HTR-8/SVneo (cell line): Measurements from ENCODE around the gene GLRA2.
A peak's percentile ranks its signal among the peaks of the same experiment; 100 is the strongest.

Experiments
- DNase-seq: peaks from one replicate; pipeline ENCODE4 v3.0.0; 2011; ENCODE audit warnings: low spot score, mixed read lengths; ENCODE audit not compliant: insufficient read length
- FAIRE-seq: peaks from 2 replicates; lab custom pipeline; 2011; peaks lifted over from hg19 to GRCh38; lab: Jason Lieb, UNC

Gene GLRA2

DNA sequence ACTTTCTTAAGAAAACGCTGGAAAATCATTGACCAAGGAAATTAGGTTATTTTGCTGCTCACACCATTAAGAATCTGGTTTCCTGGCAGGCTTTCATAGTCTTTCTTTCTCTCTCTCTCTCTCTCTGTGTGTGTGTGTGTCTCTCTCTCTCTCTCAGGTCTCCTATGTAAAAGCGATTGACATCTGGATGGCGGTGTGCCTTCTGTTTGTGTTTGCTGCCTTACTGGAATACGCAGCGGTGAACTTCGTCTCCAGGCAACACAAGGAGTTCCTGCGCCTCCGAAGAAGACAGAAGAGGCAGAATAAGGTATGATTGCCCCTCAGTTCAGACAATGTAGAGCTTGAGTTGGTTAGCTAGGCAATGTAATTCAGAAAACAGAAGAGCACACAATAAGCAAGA lies 161.2 kb downstream of the GLRA2 start:
- no peak for DNase-seq
- FAIRE-seq = no peak

DNA sequence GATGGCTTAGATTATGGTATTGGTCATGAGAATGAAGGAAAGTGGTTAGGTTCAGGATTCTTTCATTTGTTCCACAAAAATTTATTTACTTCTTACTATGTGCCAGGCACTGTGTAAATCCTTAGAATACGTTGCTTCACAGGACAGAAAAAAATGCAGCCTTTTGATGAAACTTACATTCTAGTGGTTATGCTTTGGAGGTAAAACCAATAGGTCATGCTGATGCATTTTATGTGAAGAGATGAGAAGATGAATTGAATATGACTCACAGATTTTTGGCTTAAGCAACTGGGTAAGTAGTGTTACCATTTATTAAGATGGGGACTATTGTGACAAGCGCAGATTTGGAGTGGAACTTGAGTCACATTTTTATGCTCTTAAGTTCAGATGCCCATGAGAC lies 165.3 kb downstream of the GLRA2 start:
- FAIRE-seq (no peak), DNase-seq (no peak)

DNA sequence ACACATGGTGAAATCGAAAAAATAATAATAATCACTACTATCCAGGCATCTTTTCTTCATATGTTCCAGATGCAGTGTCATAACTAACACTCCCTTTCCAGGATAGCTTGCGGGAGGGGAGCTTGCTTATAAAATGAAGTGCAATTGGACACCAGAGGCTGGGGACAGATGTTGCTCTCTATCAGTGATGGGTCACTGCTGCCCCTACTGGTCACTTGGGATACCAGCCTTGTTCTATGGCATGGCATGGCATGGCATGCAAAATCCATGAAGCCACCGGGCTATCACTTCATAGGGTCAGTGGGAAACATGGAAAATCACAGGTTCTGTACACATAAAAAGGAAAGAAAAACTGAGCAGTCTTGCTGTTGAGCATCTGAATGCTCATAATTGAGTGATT lies 168.1 kb downstream of the GLRA2 start:
- DNase-seq = no peak
- no peak for FAIRE-seq

DNA sequence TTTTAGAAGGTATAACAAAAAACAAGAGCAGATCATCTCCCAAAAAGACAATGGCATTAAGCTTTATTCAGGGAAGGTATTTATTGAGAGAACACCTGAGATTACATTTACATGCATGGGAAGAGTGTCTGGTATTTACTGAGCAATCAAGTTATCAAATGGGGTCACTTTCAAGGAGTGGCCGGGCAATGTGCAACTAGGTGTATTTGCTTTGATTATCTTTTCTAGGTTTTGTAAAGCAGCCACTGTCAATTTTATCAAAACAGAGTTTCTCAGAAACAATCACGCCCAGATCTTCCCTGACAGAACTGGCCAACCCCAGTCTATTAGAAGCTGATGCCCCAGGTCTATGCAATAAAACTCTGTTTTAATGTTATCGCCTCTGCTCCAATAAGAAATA lies 169.5 kb downstream of the GLRA2 start:
- FAIRE-seq (no peak), DNase-seq (no peak)

DNA sequence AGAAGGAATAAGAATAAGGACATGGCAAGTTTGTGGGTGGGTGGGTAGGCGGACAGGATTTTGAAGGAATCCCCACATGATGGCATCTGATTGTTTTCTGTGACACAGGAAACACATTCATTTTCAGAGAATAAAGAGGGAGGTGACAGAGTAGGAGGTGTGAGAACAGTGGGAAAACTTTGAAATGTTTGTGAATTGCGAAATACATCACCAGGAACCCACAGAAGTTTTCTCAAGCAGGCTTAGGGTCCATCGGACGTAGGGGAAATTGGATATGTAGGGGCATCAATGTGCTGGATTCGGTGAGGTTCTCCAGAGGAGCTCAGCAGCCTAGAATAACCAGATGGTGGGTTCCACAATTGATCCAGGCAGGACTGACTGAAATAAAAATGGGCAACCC lies 171.6 kb downstream of the GLRA2 start:
- DNase-seq (no peak), FAIRE-seq (no peak)

DNA sequence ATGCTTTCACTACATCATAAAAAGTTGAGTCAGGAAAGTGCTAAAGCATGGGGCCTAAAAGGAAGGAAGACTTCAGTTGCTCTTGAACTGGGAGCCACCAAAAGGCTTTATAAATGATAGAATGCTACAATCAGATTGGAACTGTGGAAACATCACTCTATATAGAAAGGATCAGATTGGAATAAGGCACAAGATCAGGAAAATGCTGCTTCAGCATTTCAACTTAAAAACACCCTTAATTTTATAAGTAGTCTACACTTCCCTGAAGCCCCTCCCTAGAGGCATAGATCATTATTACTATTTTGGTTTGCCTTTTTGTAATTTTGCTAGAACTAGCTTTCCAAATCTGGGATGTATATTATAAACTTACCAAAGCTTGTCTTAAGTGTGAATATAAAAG lies 172.8 kb downstream of the GLRA2 start:
- FAIRE-seq (no peak), DNase-seq (no peak)

DNA sequence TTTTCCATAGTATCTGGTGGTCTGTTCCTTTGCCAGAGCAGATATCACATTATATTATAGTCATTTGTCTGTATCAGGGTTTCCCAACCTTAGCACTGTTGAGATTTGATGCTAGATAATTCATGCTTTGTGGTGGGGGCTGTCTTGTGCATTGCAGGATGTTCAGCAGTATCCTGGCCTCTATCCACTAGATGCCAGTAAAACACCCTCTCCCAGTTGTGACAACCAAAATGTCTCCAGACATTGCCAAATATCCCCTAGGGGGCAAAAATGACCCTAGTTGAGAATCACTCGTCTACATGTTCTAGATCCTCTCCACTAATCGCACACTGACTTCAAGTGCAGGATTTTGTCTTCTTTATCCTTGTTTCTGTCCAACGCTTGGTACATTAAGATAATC lies 182.8 kb downstream of the GLRA2 start:
- DNase-seq (no peak), FAIRE-seq (no peak)

DNA sequence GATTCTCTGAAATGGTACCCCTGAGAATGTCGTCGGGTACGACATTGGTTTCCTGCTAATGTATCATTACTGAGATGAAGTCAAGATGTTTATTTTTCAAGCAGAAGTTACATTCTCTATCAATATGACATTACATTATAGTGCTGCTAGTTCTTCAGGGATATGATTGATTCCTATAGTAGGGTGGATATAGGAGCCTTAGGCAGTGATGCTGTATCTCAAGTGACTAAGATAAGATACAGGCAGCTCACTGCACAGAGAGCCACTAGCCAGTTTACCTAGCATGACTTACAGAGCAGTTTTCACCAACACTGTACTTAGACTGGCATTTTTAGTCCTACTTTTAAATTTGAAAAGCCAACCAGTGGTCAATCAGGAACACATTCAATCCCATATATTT lies 188.6 kb downstream of the GLRA2 start:
- no peak for DNase-seq
- no peak for FAIRE-seq

DNA sequence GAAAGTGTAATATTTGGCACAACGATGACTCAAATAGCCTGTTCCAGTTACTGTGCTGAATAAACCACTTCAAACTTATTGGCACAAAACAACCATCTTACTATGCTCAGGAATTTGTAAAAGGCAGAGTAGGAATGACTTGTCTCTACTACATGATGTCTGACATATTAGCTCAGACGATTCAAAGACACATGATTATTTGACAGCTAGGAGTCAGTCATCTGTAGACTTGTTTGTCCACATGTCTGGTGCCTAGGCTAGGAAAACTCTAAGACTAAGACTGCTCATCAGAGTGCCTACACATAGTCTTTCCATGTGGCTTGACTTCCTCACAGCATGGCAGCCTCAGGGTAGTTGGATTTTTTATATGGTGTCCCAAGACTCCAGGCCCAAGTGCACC lies 189.1 kb downstream of the GLRA2 start:
- DNase-seq (no peak), FAIRE-seq (no peak)

DNA sequence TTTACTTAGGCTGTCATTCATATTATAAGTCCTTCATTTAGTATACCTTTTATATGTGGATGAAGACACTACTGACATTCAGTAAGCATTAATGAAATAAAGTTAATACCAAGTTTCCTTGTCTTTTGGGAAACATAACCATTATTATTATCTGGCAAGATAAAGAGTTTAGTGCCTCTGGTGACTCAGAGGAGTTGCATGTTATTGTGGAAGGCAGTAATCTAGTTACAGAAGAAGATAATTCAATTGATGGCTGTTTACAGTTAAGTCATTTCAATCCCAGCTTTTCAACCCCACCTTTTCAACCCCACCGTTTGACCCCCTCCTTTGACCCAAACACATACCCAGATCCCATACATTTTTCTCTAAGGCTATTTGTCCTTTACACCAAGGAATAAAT lies 199.7 kb downstream of the GLRA2 start:
- DNase-seq (no peak), FAIRE-seq (no peak)

DNA sequence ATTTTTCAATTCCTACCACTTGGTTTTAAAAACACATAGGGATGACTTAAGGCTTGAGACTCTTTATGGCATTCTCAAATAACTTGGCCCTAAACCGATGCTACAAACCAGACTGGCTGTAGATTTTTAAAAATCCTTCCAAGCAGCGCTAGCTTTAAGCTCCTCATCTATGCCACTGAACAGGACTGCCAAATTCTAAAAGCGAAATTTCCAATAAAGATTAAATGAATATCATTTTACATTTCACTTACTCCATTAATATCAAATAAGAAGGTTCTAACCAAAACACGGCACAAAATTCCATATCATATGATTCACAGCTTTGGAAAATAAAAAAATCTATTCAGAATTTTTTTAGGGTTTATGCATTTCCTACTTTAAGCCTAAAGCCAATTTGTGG lies 209.3 kb downstream of the GLRA2 start:
- DNase-seq = no peak
- no peak for FAIRE-seq

DNA sequence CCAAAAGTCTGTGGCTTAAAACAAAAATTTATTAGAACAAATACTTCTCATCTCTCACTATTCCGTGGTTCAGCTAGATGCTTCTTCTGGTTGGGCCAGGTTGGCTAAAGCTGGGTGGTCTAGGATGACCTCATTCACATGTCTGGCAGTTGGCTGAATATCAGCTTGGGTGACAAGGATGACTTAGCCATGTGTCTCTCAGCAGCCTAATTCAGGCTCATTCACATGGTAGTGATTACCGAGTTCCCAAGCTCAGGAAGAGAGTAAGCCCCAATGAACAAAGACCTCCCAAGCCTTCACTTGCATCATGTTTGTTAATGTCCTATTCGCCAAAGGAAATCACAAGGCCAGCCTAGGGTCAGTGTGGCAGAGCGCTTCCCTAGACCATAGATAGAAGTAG lies 224.1 kb downstream of the GLRA2 start:
- no peak for DNase-seq
- no peak for FAIRE-seq

DNA sequence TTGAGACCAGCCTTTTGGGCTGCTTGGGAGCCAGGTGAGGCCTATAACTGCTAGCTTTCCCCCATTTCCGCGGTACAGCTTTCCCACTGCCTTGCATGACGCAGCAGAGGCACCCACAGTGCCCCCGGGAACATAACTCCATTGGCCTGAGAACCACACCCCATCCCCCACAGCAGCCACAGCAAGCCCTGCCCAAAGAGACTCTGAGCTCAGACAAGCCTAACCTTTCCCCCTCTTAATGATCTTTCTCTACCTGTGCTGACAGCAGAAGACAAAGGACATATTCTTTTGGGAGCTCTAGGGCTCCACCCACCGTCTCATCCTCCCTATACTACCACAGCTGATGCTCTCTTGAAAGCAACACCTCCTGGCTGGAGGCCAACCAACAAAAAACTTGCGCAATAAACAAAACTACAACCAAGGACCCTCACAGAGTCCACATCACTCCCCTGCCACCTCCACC lies 228.7 kb downstream of the GLRA2 start:
- no peak for DNase-seq
- no peak for FAIRE-seq

DNA sequence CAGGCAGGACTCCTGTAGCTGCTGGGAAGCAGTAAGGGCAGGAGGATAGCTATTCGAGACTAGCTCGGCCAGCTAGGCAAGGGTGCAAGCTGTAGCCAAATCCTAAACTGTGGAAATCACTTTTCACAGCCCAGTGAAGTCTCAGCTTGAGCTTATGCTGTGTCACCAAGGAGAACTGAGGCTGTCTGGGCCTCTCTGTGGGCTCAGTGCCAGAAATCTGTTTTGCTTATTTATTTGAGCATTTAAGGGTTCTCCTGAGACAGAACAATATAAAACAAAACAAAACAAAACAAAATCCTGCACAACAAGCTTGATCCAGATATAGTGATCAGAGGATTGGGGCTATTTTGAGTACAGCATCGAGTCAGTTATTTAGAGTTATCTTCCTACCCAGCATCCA lies 246.1 kb downstream of the GLRA2 start:
- no peak for FAIRE-seq

DNA sequence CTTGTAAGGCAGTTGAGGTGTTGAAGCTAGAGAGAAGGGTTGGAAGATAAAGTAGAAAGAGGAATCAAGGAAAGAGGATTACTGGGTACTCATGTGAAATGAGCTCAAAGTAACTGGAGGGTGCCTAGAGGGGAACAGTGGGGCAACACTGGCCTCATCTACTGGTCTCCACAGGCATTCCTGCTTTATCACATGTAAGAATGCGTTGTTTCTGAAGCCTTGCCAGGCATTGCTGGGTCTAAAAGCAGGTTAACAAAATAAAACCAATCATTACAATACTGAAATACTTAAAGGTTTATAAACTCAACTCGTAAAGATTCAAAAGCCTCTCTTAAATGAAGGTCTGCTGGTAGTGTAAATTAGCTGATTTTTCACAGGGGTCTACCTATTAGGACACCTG lies 247.6 kb downstream of the GLRA2 start:
- no peak for FAIRE-seq
- no peak for DNase-seq

More for the DNA sequence above, 246.1 kb downstream of the GLRA2 start:
- DNase-seq = no peak

DNA sequence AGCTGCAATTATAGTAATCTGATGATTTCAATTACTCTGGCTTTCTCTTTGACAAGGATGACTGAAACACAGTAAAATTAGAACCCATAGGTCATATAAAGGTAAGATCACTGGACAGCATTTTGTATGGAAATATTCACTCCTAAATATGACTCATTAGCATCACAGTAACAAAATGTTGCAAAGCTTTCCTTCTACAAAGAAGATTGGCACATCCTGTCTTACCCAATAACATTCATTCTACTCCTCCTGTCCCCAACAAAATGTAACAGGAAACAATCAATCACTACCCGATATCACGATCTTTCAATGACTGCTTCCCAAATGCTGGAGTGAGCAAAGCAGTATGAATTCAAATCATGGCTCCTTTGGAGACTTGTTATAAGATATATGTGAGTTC lies 248.2 kb downstream of the GLRA2 start:
- peak; percentile 34 for DNase-seq
- FAIRE-seq = no peak

DNA sequence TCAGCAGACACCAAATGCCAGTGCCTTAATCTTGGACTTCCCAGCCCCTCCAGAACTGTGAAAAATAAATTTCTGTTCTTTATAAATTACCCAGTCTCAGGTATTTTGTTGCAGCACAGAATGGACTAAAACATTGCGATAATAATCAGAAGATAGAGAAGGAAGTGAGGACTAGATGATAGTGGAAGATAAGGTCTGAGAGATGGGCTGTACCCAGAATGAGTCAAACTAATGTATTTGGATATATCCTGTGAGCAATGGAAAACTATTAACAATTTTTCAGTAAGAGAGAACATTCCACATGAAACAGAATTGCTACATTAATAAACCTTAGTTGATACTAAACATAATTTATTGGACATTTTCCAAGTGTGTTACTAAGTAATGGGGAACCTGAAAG lies 250.2 kb downstream of the GLRA2 start:
- no peak for DNase-seq

More for the DNA sequence above, 250.2 kb downstream of the GLRA2 start:
- FAIRE-seq = no peak
